ENCODE measurements around the gene SMC4. TPM values are rescaled to one million over a fixed set of nuclear protein-coding genes. Genes with fewer than 3 reads are reported as not detected.

SMC4 gene
- total RNA-seq, 1 experiment from 2014 or later: 144 TPM

- H3K27me3 Mint-ChIP-seq (ENCODE audit: low read depth): no peaks in the 10 kb centered on the region
- CTCF ChIA-PET: no interaction called here
- H3K36me3 Mint-ChIP-seq: peaks cover 18% of the 10 kb centered on the region
- H3K4me3 Mint-ChIP-seq: no peak overlapping the region
- TF ChIP-seq ZNF219 (CRISPR knock-in tag; IDR thresholded peaks at IDR 0.05; ENCODE audit: borderline replicate concordance) (no peak), E2F1 (CRISPR knock-in tag; IDR thresholded peaks at IDR 0.05) (no peak), ZBTB21 (CRISPR knock-in tag; IDR thresholded peaks at IDR 0.05; ENCODE audit: borderline replicate concordance) (no peak), RELA (CRISPR knock-in tag; IDR thresholded peaks at IDR 0.05; ENCODE audit: borderline replicate concordance) (no peak), HMGA2 (CRISPR knock-in tag; IDR thresholded peaks at IDR 0.05) (no peak), RORB (CRISPR knock-in tag; IDR thresholded peaks at IDR 0.05) (no peak), NFE2L1 (CRISPR knock-in tag; IDR thresholded peaks at IDR 0.05) (no peak), USF2 (CRISPR knock-in tag; IDR thresholded peaks at IDR 0.05) (no peak), MAX (CRISPR knock-in tag; IDR thresholded peaks at IDR 0.05) (no peak)
- POLR2A ChIA-PET: no interaction called here
- H3K9me3 Mint-ChIP-seq: peaks cover 9% of the 10 kb centered on the region
- DNase-seq (ENCODE audit: low spot score): no peak
- H3K4me1 Mint-ChIP-seq: peaks cover 18% of the 10 kb centered on the region
- H3K27ac Mint-ChIP-seq: no peak overlapping the region
- no peak for ATAC-seq
These were observed 22.8 kb upstream of the SMC4 start for GRCh38 chr3:160376681-160377080.

GRCh38 chr3:160378331-160379109 is 20.9 kb upstream of the SMC4 start:
- H3K27ac Mint-ChIP-seq: no peak overlapping the region
- no peak for ATAC-seq
- POLR2A ChIA-PET: no interaction called here

GRCh38 chr3:160379628-160380214 is 19.7 kb upstream of the SMC4 start:
- no peak for DNase-seq (ENCODE audit: low spot score)
- H3K27ac Mint-ChIP-seq: peak overlapping the region; percentile 63
- POLR2A ChIA-PET: interaction anchor here (0.6 kb wide), 1 partner anchor 13 kb away, joined by 3 read pairs; no protein-coding TSS in a partner anchor
- H3K36me3 Mint-ChIP-seq: peaks cover 5% of the 10 kb centered on the region
- H3K9me3 Mint-ChIP-seq: no peaks in the 10 kb centered on the region
- peaks cover 31% of the 10 kb centered on the region for H3K4me1 Mint-ChIP-seq
- peak overlapping the region; percentile 3; the same call in 1 of the 2 replicates for H3K4me3 Mint-ChIP-seq
- CTCF ChIA-PET: no interaction called here
- TF ChIP-seq ZNF512 (CRISPR knock-in tag; IDR thresholded peaks at IDR 0.05; ENCODE audit: borderline replicate concordance) (no peak), ZBTB43 (CRISPR knock-in tag; IDR thresholded peaks at IDR 0.05) (no peak), TP53 (CRISPR knock-in tag; IDR thresholded peaks at IDR 0.05) (no peak), ZMAT4 (CRISPR knock-in tag; IDR thresholded peaks at IDR 0.05) (no peak), ZNF121 (CRISPR knock-in tag; IDR thresholded peaks at IDR 0.05) (0 out of 2 replicates have a peak, but pooled peaks have one; percentile 42), USF2 (CRISPR knock-in tag; IDR thresholded peaks at IDR 0.05) (no peak), IRF2 (CRISPR knock-in tag; IDR thresholded peaks at IDR 0.05; ENCODE audit: borderline replicate concordance, low read depth) (no peak)
- ATAC-seq: peak; percentile 81
- H3K27me3 Mint-ChIP-seq (ENCODE audit: low read depth): no peaks in the 10 kb centered on the region

More at GRCh38 chr3:160378331-160379109, 20.9 kb upstream of the SMC4 start:
- no peak overlapping the region for H3K4me3 Mint-ChIP-seq
- CTCF ChIA-PET: no interaction called here
- DNase-seq (ENCODE audit: low spot score): no peak
- peaks cover 9% of the 10 kb centered on the region for H3K9me3 Mint-ChIP-seq
- no peaks in the 10 kb centered on the region for H3K27me3 Mint-ChIP-seq (ENCODE audit: low read depth)
- H3K36me3 Mint-ChIP-seq: peaks cover 17% of the 10 kb centered on the region
- TF ChIP-seq SOX15 (CRISPR knock-in tag; IDR thresholded peaks at IDR 0.05): no peak
- TF ChIP-seq ESRRA (CRISPR knock-in tag; IDR thresholded peaks at IDR 0.05; ENCODE audit: borderline replicate concordance): no peak
- no peak for TF ChIP-seq HMGXB4 (CRISPR knock-in tag; IDR thresholded peaks at IDR 0.05)
- TF ChIP-seq SMAD3 (CRISPR knock-in tag; IDR thresholded peaks at IDR 0.05; ENCODE audit: borderline replicate concordance): no peak
- H3K4me1 Mint-ChIP-seq: peaks cover 28% of the 10 kb centered on the region
